Brain pericyte (primary cell): Measurements from ENCODE around the gene MGAT3.

Experiments used
- DNase-seq: peaks from one replicate; pipeline ENCODE4 v3.0.0-alpha.2; 2012; ENCODE audit warnings: low read depth, low spot score

MGAT3 gene

GRCh38 chr22:39449708-39450107 is 7.1 kb upstream of the MGAT3 start:
- DNase-seq = no peak

GRCh38 chr22:39450258-39450955 is 6.4 kb upstream of the MGAT3 start:
- no peak for DNase-seq

GRCh38 chr22:39452740-39453040 is 4.1 kb upstream of the MGAT3 start:
- DNase-seq = no peak

GRCh38 chr22:39453765-39454378 is 2.9 kb upstream of the MGAT3 start:
- DNase-seq = no peak

GRCh38 chr22:39454385-39454871 is 2.4 kb upstream of the MGAT3 start:
- DNase-seq = no peak

- no peak for DNase-seq
Observed at GRCh38 chr22:39457198-39457555, 365 bp downstream of the MGAT3 start.

- no peak for DNase-seq
Observed at GRCh38 chr22:39457556-39458443, 988 bp downstream of the MGAT3 start.

- no peak for DNase-seq
Observed at GRCh38 chr22:39458444-39459083, 1.8 kb downstream of the MGAT3 start.

- no peak for DNase-seq
Observed at GRCh38 chr22:39459681-39460080, 2.9 kb downstream of the MGAT3 start.

- DNase-seq = no peak
Observed at GRCh38 chr22:39462443-39463221, 5.8 kb downstream of the MGAT3 start.

- DNase-seq = no peak
Observed at GRCh38 chr22:39463277-39463676, 6.5 kb downstream of the MGAT3 start.

- no peak for DNase-seq
Observed at GRCh38 chr22:39463931-39464390, 7.1 kb downstream of the MGAT3 start.

- no peak for DNase-seq
Observed at GRCh38 chr22:39466228-39467006, 9.6 kb downstream of the MGAT3 start.

- no peak for DNase-seq
Observed at GRCh38 chr22:39467390-39467895, 10.6 kb downstream of the MGAT3 start.

- DNase-seq = no peak
Observed at GRCh38 chr22:39468487-39469325, 11.9 kb downstream of the MGAT3 start.

- DNase-seq = no peak
Observed at GRCh38 chr22:39469326-39469680, 12.5 kb downstream of the MGAT3 start.

- DNase-seq = no peak
Observed at GRCh38 chr22:39469681-39470450, 13.1 kb downstream of the MGAT3 start.

GRCh38 chr22:39470451-39471291 is 13.9 kb downstream of the MGAT3 start:
- DNase-seq = no peak
